A549 (cell line): Measurements from ENCODE around the gene LSM7.

Source experiments
- CHD2 ChIP-seq: fragments of 150-350 bp; IDR thresholded peaks from 2 replicates; pipeline ENCODE4 v1.6.1; 2014; ENCODE audit warnings: low read length; ENCODE audit not compliant: partially characterized antibody
- TF ChIP-seq, protein P1 (sequence below): fragments of >200 bp; sonication (Bioruptor Twin); formaldehyde crosslinking; IDR thresholded peaks from 3 replicates; pipeline ENCODE4 v1.6.1; 2016
- TF ChIP-seq, protein P2 (sequence below): fragments of >200 bp; sonication (Bioruptor Twin); formaldehyde crosslinking; IDR thresholded peaks from 3 replicates; pipeline ENCODE4 v1.5.1; 2016

DNA sequence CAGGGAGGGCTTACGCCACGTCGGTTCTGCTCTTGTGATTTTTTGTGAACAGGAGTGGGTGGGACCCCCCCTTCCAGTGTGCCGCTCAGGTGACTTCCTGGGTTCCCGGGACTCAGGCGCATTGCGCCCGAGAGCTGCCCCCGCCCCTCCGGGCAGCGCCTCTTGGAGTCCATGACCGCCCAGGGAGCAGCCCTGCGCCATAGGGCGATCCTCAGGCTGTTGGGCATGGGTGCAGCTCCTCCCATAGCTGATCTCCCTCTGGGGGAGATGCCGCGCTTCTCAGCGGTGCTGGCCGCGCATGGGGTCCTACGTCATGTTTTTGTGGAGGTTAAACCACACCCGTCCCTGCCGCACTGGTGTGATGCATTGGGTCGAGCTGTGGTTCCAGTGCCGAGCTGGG lies 23.7 kb upstream of the LSM7 start:
- TF ChIP-seq, protein P1, sequence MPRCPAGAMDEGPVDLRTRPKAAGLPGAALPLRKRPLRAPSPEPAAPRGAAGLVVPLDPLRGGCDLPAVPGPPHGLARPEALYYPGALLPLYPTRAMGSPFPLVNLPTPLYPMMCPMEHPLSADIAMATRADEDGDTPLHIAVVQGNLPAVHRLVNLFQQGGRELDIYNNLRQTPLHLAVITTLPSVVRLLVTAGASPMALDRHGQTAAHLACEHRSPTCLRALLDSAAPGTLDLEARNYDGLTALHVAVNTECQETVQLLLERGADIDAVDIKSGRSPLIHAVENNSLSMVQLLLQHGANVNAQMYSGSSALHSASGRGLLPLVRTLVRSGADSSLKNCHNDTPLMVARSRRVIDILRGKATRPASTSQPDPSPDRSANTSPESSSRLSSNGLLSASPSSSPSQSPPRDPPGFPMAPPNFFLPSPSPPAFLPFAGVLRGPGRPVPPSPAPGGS: no peak
- TF ChIP-seq, protein P2, sequence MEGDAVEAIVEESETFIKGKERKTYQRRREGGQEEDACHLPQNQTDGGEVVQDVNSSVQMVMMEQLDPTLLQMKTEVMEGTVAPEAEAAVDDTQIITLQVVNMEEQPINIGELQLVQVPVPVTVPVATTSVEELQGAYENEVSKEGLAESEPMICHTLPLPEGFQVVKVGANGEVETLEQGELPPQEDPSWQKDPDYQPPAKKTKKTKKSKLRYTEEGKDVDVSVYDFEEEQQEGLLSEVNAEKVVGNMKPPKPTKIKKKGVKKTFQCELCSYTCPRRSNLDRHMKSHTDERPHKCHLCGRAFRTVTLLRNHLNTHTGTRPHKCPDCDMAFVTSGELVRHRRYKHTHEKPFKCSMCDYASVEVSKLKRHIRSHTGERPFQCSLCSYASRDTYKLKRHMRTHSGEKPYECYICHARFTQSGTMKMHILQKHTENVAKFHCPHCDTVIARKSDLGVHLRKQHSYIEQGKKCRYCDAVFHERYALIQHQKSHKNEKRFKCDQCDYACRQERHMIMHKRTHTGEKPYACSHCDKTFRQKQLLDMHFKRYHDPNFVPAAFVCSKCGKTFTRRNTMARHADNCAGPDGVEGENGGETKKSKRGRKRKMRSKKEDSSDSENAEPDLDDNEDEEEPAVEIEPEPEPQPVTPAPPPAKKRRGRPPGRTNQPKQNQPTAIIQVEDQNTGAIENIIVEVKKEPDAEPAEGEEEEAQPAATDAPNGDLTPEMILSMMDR: no peak
- TF ChIP-seq CHD2: no peak
